SHP77 (cell line): ENCODE results near the gene PCDHGB1.
"Not testable (repeated sequence)": the region's sequence is repeated elsewhere in the genome, so short reads cannot be mapped to it uniquely, and the experiment has no call there.

Experiments
- DNase-seq, 2 experiments: peaks; one replicate each; lab custom pipeline; 2025; lab: John Stamatoyannopoulos, UW

The PCDHGB1 gene

DNA sequence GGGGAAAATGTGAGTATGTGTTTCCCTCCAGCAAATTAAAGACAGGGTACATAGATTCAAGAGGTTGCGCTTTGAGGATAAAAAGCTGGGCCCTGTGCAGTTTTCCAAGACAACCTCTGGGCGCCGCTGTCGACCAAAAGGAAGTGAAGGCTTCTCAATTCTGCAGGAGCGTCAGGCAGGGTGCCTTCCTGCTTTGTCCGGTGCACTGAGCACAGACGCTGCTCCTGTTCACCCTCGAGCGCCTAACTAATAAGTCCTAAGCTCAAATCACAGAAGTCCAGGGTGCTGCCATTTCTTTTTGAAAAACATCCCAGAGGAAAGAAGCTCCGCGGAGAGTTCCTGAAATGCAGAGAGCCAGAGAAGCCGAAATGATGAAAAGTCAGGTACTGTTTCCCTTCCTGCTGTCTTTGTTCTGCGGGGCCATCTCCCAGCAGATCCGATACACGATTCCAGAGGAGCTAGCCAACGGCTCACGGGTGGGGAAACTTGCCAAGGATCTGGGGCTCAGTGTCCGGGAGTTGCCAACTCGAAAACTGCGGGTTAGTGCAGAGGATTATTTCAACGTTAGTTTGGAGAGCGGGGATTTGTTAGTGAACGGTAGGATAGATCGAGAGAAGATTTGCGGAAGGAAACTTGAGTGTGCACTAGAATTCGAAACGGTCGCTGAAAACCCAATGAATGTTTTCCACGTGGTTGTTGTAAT lies at the start of gene PCDHGB1:
Gene PCDHGB1 (plus strand): TSS at position 183 of the 703 bp plus-strand sequence. CDS start 162 bp downstream, at position 345.
- DNase-seq = peak; percentile 66 to 71

- no peak for DNase-seq
Measured at GRCh38 chr5:141303756-141304155, 46.1 kb upstream of the PCDHGB1 start, which contains the start of gene SLC25A2. TSS of gene SLC25A2 (minus strand) at chr5:141304049. CDS start at chr5:141303865, 184 bp downstream.

DNA sequence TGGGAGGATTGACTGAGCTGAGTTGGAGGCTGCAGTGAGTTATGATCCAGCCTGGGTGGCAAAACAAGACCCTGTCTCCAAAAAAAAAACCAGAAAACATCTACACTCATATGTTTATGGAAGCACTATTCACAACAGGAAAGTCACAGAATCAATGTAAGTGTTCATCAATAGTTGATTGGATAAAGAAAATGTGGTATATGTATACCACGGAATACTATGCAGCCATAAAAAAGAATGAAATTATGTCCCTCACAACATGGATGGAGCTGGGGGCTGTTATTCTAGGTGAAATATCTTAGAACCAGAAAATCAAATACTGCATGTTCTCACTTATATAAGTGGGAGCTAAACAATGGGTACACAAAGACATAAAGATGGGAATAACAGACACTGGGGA lies 43.3 kb upstream of the PCDHGB1 start:
- no peak for DNase-seq

- DNase-seq = no peak
Measured at GRCh38 chr5:141313711-141314110, 36.2 kb upstream of the PCDHGB1 start.

DNA sequence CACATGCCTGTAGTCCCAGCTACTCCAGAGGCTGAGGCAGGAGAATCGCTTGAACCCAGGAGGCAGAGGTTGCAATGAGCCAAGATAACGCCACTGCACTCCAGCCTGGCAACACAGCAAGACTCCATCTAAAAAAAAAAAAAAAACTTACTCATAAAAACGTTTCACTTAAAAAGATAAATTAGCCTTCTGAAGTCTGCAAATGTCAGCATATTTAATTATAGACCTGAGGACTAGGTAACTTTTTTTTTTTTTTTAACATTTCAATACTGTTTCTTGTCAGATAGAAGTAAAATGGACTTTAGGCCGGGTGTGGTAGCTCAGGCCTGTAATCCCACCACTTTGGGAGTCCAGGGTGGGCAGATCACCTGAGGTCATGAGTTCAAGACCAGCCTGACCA lies 32.9 kb upstream of the PCDHGB1 start:
- DNase-seq = not testable (repeated sequence)

GRCh38 chr5:141319202-141319601 lies 30.7 kb upstream of the PCDHGB1 start:
- no peak for DNase-seq

DNA sequence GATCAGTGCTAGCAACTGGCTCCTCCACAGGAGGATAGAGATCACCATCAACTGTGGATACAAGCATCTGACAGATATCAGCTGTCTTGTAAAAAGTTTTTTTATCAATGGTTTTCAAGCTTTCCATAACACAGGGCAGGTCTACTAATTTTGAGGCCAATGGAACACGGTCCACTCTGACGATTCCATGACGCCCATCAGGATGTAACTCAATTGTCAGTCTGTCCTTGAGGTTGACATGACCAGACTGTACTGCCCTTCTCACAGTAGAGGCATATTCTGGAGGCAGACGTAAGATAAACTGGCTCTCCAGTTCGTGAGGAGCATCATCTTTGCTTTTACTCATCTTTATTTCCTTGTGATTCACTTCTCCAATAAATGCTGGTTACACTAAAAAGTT lies 30.2 kb upstream of the PCDHGB1 start:
- no peak for DNase-seq

GRCh38 chr5:141320225-141321169 lies 29.4 kb upstream of the PCDHGB1 start, which contains the start of gene TAF7:
TSS of gene TAF7 (minus strand) at chr5:141320784. CDS start at chr5:141320044, 740 bp downstream.
- peak; percentile 81 to 84 for DNase-seq

GRCh38 chr5:141322261-141322660 lies 27.6 kb upstream of the PCDHGB1 start:
- DNase-seq = no peak

- DNase-seq = peak; percentile 52 to 59
Measured at GRCh38 chr5:141326088-141326854, 23.6 kb upstream of the PCDHGB1 start.

DNA sequence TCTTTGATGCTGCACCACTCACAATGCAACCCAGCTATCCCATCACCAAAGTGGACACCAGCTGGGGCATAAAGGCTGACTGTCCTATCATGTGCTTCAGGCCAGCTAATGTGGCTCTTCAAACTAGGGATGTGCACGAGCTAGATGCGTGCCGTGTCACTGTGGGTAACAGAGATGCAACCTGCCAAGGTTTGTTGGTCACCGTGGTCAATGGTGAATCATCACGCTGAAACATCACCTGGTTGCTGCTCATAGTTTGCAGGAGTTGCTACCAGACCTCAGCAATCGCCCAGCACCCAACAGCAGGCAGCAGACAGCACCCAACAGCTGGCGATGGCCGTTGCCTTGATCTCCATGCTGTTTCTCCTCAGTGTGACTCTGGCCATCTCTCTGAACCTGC lies 21.7 kb upstream of the PCDHGB1 start:
- no peak for DNase-seq

- peak; percentile 18 to 28 for DNase-seq
Measured at GRCh38 chr5:141330299-141331080, 19.4 kb upstream of the PCDHGB1 start, which contains the start of gene PCDHGA1. TSS of gene PCDHGA1 (plus strand) at chr5:141330514.

- not testable (repeated sequence) for DNase-seq
Measured at GRCh38 chr5:141332571-141332970, 17.3 kb upstream of the PCDHGB1 start.

GRCh38 chr5:141338538-141339306 lies 11.2 kb upstream of the PCDHGB1 start, which contains the start of gene PCDHGA2:
TSS of gene PCDHGA2 (plus strand) at chr5:141338760.
- no peak for DNase-seq

DNA sequence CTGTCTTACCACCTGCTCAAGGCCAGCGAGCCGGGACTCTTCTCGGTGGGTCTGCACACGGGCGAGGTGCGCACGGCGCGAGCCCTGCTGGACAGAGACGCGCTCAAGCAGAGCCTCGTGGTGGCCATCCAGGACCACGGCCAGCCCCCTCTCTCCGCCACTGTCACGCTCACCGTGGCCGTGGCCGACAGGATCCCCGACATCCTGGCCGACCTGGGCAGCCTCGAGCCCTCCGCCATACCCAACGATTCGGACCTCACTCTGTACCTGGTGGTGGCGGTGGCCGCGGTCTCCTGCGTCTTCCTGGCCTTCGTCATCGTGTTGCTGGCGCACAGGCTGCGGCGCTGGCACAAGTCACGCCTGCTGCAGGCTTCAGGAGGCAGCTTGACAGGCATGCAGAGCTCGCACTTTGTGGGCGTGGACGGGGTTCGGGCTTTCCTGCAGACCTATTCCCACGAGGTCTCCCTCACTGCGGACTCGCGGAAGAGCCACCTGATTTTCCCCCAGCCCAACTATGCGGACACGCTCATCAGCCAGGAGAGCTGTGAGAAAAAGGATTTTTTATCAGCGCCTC lies 9.0 kb upstream of the PCDHGB1 start:
- not testable (repeated sequence) for DNase-seq

DNA sequence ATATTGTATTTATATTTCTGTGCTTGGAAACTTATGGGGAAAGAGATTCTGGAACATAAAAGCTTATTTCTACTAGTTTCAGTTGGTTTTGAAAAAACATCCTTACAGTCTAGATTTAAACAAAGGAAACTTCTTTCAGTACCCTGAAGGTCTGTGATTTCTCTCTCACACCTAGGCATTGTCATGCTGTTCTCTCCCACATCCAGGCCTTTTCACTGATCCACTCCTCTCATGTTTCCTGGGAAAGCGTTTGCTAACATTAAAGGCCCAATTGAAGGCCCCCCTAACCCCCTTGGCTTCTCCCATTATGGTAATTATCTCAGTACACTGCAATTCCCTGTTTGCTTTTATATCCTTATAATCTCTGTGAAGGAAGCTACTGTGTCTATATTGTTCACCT lies 7.1 kb upstream of the PCDHGB1 start:
- DNase-seq = no peak

DNA sequence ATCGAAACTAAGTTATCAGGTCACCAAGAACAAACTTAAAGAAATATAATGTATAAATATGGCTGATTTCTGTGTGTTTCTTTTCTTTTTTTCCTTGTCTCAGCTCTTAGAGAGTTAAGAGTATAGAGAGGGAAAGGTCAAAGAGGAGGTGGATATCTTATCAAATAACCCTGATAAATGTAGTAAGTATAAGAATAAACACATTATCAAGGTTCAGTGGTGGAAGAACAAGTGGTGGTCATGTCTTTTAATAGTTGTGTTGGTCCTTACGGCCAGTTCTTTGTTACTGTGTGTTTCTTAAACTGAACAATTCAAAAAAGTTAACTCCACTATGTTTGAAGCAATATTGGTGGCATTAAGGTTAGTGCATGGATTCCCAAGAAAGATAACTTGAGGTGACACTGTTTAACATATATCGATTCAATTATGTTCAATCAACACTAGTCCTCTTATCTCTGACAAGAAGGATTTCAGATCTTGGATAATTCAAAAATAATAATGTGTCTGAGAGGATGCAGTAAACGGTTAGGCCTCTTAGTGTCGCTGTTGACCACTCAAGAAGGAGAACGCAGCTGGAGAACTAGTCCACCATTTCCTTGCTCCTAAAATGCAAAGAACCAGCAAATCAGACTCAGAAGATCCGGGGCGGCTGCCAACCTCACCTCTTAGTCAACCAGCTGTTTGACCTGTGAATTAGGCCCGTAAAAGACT lies 6.5 kb upstream of the PCDHGB1 start, which contains the start of gene PCDHGA3:
Gene PCDHGA3 (plus strand): TSS at position 588 of the 711 bp plus-strand sequence. CDS start 205 bp downstream, outside the sequence.
- no peak for DNase-seq

- DNase-seq = no peak
Measured at GRCh38 chr5:141343953-141344463, 5.9 kb upstream of the PCDHGB1 start.

- DNase-seq = no peak
Measured at GRCh38 chr5:141345327-141345726, 4.6 kb upstream of the PCDHGB1 start.
